ENCODE measurements around the gene TAC4. TPM values are rescaled to one million over a fixed set of nuclear protein-coding genes. Genes with fewer than 3 reads are reported as not detected.
"Not testable (repeated sequence)": the region's sequence is repeated elsewhere in the genome, so short reads cannot be mapped to it uniquely, and the experiment has no call there.

TAC4 gene
- polyA plus RNA-seq, 1 donor = 1.6 TPM

DNA sequence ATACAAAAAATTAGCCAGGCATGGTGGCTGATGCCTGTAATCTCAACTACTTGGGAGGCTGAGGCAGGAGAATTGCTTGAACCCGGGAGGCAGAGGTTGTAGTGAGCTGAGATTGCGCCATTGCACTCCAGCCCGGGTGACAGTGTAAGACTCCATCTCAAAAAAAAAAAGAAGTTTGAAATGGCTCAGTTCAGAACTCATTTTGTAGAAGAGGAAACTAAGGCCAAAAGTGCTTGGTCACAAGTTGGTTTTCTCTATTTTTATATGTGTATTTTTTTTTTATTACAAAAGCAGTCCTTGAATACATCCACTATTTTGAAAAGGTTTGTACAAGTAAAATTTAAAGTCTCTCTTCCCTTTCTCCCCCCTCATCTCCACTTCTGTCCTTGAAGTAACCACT lies 5.5 kb downstream of the TAC4 start:
- DNase-seq = no peak

DNA sequence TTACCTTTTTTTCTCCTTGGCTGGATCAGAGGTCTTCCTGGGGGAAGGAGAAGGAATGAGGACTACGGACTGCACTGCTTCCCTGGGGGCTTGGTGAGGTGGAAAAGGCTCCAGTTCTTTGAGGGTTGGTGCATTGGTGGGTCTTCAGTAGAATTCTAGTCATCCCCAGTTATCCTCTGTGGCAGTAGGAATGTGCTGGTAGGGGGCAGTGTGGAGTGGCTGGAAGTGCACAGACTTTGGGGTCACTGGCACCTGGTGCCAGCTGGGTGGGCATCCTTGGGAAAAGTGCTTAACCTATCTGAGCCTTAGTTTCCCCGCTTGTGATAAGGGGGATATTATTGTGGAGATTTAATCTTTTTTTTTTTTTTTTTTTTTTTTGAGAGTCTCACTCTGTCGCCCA lies 6.3 kb downstream of the TAC4 start:
- DNase-seq = no peak

GRCh38 chr17:49839455-49839854 lies 8.4 kb downstream of the TAC4 start:
- no peak for DNase-seq

- no peak for DNase-seq
Observed at GRCh38 chr17:49836111-49837030, 11.5 kb downstream of the TAC4 start.

DNA sequence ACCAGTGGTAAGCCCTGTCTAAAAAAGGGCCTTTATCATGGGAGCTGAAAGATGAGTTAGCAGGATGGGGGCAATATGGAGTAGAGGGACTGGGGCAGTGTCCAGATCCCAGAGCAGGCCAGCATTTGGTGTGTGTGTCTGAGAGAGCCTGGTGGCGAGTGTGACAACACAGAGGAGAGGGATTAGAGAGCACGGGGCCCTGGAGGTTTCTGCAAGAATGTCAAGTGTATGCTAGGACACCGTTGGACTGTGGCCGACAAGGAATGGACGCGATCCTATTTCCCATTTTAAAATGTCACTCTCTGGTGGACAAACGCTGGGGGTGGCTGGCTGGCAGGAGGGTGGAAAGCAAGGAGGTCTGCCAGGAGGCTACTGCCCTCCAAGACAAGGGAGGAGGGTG lies 12.4 kb downstream of the TAC4 start:
- DNase-seq = no peak

GRCh38 chr17:49834118-49834743 lies 13.6 kb downstream of the TAC4 start:
- no peak for DNase-seq

- no peak for DNase-seq
Observed at GRCh38 chr17:49832840-49833599, 14.8 kb downstream of the TAC4 start.

GRCh38 chr17:49830605-49831004 lies 17.3 kb downstream of the TAC4 start:
- DNase-seq = no peak

GRCh38 chr17:49829026-49829425 lies 18.8 kb downstream of the TAC4 start:
- no peak for DNase-seq

- not testable (repeated sequence) for DNase-seq
Observed at GRCh38 chr17:49828325-49828724, 19.5 kb downstream of the TAC4 start.

DNA sequence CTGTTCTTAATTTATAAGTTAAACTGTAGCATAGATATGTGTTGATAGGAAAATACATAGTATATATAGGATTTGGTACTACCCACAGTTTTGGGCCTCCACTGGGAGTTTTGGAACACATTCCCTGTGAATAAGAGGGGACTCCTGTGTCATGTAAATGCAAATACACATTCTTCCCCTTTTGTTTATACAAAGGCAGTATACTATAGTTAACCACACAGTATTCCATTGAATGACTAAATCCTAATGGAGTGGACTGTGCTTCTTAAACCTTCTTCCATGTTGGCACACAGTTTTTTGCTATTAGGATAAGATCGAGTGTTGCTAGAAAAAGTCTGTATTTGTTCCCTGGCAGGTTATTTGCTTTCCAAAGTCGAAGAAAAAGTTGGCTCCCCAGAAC lies 22.2 kb downstream of the TAC4 start:
- no peak for DNase-seq

DNA sequence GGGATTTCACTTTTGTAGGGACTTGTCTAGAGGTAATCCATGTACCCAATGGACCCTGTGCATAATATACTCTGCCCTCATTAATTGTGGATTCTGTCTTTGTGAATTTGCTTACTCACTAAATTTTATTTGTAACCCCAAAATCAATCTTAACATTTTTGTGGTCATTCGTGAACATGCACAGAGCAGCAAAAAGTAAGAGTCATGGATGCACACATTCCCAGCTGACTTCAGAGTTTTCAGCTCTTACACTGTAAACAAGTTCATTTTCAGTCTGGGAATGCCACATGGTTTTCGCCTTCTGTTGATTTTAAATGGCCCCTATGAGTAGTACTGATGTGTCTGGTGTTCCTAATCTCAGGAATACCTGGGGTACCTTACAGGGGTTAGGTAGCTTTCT lies 24.3 kb downstream of the TAC4 start:
- DNase-seq = no peak

GRCh38 chr17:49822829-49823228 lies 25.0 kb downstream of the TAC4 start:
- peak; percentile 26 for DNase-seq

DNA sequence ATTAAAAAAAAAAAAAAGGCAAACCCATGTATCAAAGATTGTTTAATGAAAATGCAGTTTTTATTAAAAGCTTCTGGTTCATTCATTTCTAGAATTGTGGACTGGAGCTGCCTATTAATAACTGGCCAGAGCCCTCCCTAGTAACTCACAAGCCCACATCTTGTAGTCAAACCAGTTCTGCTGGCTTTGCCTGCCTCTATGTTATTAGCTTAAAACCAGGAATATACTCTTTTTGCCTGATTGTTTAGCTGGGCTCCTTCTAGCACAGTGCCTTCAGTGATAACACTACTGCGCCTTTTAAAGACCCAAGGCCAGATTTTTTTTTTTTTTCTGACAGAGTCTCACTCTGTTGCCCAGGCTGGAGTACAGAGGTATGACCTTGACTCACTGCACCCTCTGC lies 26.0 kb downstream of the TAC4 start:
- no peak for DNase-seq

DNA sequence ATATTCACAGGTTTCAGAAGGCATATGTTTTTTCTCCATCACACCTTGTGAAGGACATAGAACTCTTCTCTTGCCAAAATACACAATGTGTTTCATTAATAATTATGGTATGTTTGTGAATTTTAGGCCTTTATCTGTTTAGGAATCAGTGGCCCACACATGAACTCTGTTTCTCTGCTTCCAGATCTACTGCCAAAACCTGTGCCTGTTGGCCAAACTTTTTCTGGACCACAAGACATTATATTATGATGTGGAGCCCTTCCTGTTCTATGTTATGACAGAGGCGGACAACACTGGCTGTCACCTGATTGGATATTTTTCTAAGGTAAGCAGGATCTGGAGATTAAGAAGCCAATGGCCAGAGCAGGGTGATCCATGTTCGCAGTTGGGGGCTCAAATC lies 26.4 kb downstream of the TAC4 start:
- DNase-seq = no peak

GRCh38 chr17:49820773-49821172 lies 27.1 kb downstream of the TAC4 start:
- DNase-seq = no peak

DNA sequence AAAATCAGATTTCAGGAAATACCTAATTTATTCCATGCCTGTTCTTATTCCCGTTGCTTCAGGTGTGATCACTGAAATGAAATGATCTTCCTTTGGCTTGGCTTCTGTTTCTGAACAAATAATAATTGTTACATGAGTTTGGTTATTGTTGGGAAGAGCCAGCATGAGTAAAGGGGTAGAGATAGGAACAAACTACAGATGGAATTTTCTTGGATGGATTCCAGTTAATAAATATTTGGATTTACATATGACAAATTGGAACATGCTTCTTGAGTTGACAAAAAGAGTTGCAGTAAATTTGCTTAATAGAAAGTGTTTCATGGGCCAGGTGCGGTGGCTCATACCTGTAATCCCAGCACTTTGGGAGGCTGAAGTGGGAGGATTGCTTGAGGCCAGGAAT lies 28.2 kb downstream of the TAC4 start:
- no peak for DNase-seq

DNA sequence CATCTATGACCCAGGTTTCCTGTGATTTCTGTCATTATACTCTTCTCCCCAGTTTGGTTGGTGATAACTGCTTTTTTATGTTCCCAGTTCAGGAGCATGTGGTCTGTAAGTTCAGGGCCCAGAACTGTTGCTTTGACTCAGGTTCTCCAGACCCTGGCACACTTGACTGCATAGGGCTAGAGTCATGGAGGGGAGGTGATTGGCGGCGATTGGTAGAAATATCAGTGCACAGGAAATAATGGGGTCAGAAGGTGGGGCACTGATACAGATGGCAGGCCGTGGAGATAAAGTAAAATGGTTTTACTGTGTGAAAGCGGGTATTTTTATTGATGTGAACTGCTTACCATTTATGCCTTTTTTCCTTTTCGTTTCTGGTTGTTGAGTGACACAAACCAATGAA lies 28.7 kb downstream of the TAC4 start:
- DNase-seq = no peak

- no peak for DNase-seq
Observed at GRCh38 chr17:49817993-49818392, 29.9 kb downstream of the TAC4 start.

- DNase-seq = no peak
Observed at GRCh38 chr17:49815761-49816281, 32.0 kb downstream of the TAC4 start.

DNA sequence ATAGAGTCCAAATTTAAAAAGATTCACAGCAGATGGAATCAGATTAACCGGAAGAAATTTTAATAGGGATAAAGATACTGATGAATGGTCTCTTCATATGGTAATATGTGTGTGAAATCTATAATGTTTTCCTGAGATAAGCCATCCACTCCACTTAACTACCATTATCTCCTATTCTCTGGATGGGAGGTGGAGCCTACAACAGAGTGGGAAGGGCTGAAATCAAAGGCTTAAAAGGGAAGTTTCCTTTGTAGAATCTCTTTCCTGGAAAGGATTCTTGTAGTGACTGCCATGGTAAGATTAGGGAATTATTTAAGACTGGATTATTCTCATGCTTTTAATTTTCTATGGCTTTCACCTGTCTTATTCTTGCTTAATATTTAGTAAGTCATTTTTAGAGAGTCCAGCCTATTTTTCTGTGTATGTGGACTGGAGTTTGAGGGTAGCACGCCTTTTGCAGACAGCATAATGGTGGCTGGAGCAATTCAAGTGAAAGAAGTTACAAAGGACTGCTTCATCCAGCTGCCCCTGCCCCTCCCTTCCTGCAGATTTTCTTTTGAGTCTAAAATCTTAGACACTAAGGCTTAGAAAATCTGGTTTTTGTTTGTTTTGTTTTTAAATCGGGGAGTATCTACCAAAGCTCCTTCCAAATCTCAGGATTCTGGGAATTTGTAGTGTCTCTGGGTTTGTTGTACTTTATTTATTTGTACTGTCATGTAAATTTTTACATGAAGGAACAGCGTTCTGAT lies 32.9 kb downstream of the TAC4 start:
- no peak for DNase-seq

- DNase-seq = no peak
Observed at GRCh38 chr17:49809056-49809455, 38.8 kb downstream of the TAC4 start.
